Esophagus squamous epithelium (tissue), 4 donors: ENCODE measurements around the gene ARPC2.

ENCODE experiments used
- POLR2A ChIP-seq, 4 donors: fragments of 450-650 bp; IDR thresholded peaks; one replicate each; pipeline ENCODE4 v1.6.1; 2017; ENCODE audit warnings: antibody characterized with exemption in 4 of 4, mild to moderate bottlenecking in 4 of 4, moderate library complexity in 3 of 4
- TF ChIP-seq, protein P1 (sequence below), 6 experiments: fragments of 450-650 bp in 4 of 6; fragments of 200-600 bp in 2 of 6; sonication (generic) in 2 of 6; IDR thresholded peaks; one replicate each; pipeline ENCODE4 v1.5.1; 2016 to 2019; ENCODE audit warnings: antibody characterized with exemption in 6 of 6, mild to moderate bottlenecking in 4 of 6, moderate library complexity in 4 of 6

GRCh38 chr2:218260166-218260565, 43.2 kb downstream of the ARPC2 start:
- TF ChIP-seq, protein P1, sequence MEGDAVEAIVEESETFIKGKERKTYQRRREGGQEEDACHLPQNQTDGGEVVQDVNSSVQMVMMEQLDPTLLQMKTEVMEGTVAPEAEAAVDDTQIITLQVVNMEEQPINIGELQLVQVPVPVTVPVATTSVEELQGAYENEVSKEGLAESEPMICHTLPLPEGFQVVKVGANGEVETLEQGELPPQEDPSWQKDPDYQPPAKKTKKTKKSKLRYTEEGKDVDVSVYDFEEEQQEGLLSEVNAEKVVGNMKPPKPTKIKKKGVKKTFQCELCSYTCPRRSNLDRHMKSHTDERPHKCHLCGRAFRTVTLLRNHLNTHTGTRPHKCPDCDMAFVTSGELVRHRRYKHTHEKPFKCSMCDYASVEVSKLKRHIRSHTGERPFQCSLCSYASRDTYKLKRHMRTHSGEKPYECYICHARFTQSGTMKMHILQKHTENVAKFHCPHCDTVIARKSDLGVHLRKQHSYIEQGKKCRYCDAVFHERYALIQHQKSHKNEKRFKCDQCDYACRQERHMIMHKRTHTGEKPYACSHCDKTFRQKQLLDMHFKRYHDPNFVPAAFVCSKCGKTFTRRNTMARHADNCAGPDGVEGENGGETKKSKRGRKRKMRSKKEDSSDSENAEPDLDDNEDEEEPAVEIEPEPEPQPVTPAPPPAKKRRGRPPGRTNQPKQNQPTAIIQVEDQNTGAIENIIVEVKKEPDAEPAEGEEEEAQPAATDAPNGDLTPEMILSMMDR (IDR thresholded peaks at IDR 0.05) = no peak
- TF ChIP-seq POLR2A (IDR thresholded peaks at IDR 0.05) = no peak
